Measurements from ENCODE around the gene EVI5L. TPM values are rescaled to one million over a fixed set of nuclear protein-coding genes. Genes with fewer than 3 reads are reported as not detected.
A peak's percentile ranks its signal among the peaks of the same experiment; 100 is the strongest.

Gene EVI5L
- total RNA-seq, 1 experiment from 2014 or later = 5.0 TPM

DNA sequence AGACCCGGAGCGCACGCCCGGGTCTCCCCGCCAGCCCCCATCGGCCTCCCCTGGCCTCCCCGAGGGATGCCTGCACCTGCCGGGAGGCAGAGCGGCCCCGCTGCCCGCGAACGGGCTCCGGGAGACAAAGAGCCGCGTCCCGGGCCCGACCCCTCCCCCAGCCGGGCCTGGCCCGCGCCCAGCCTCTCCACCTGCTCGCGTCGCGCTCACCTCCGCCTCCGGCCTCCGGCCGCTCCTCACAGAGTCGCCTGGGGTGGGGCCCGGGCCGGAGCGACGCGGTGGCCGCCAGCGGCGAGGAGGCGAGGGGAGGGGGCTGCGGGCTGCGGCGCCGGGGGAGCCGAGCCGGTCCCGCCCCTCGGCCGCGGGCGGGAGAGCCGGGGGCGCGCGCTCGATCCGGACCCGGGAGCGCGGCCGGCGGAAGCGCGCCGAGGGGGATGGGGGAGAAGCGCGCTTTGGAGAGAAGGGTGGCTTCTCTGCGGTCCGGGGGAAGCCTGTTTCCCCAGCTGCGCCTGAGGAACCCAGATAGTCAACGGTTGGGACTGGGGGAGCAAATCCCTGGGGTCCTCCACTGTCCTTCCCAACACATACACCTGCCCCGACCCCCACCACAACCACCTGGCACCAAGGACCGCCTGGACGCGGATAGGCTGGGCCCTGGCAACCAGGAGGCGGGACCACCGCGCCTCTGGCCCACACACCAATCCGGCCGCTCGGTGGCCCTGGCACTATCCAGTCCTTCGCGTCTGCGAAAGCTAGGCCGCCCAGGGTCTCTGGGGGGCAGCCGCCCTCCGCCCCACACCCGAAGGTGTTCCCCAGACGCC is 44.3 kb downstream of the EVI5L start, which contains the start of gene PRR36:
Gene PRR36 (minus strand): TSS at position 315 of the 821 bp plus-strand sequence. CDS start 701 bp downstream, outside the sequence.
- no peaks in the 10 kb centered on the region for H3K36me3 ChIP-seq (replicated peaks; ENCODE audit: control insufficient read depth, insufficient read depth, low read length)
- DNase-seq = peak; percentile 88
- H3K27me3 ChIP-seq (ENCODE audit: control insufficient read depth, insufficient read depth, low read length) = peaks cover 26% of the 10 kb centered on the region
- peak within 1 kb of the TSS; percentile 65 for H3K4me3 ChIP-seq (ENCODE audit: insufficient read depth, low read depth, low read length)

DNA sequence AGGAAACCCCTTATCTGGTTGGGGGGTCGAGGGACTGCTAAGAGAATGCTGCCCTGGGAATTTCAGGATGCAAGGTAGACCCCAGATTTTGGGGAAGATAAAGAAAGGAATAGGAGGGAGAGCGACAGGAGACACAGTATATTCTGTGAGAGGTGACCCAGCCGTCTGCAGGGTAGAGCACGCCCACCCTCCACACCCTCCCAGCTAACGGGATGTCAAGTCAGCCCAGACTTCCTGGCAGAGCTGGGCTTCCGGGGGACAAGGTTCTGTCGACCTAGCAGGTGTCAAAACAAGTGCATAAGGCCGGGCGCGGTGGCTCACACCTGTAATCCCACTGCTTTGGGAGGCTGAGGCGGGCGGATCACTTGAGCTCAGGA is 44.9 kb downstream of the EVI5L start:
- DNase-seq = no peak
- Histone ChIP-seq H3K4me3 (ENCODE audit: insufficient read depth, low read depth, low read length) (peak overlapping the region; percentile 65), H3K27me3 (ENCODE audit: control insufficient read depth, insufficient read depth, low read length) (peaks cover 27% of the 10 kb centered on the region), H3K36me3 (replicated peaks; ENCODE audit: control insufficient read depth, insufficient read depth, low read length) (no peaks in the 10 kb centered on the region)

DNA sequence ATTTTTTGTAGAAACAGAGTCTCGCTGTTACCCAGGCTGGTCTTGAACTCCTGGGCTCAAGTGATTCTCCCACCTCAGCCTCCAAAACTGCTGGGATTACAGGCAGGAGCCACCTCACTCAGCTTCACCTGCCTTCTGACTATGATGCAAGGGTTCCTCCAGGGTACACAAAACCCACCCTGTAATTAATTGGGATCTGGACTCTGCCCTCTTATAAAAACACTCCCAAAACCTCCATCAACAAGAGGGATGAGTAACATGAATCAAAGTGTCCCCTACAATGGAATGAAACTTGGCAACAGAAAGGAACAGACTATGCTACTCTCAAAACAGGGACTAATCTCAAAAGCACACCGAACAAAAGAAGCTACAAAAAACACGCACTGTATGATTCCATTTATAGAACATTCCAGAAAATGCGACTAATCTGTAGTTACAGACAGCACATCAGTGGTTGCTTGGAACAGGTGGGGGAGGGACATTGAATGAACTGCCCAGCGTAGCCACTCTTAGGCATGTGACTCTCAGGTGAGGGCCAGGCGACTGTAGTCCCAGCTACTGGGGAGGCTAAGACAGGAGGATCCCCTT is 47.3 kb downstream of the EVI5L start:
- Histone ChIP-seq H3K4me3 (ENCODE audit: insufficient read depth, low read depth, low read length) (no peak overlapping the region), H3K36me3 (replicated peaks; ENCODE audit: control insufficient read depth, insufficient read depth, low read length) (no peaks in the 10 kb centered on the region), H3K27me3 (ENCODE audit: control insufficient read depth, insufficient read depth, low read length) (peaks cover 27% of the 10 kb centered on the region)
- no peak for DNase-seq

DNA sequence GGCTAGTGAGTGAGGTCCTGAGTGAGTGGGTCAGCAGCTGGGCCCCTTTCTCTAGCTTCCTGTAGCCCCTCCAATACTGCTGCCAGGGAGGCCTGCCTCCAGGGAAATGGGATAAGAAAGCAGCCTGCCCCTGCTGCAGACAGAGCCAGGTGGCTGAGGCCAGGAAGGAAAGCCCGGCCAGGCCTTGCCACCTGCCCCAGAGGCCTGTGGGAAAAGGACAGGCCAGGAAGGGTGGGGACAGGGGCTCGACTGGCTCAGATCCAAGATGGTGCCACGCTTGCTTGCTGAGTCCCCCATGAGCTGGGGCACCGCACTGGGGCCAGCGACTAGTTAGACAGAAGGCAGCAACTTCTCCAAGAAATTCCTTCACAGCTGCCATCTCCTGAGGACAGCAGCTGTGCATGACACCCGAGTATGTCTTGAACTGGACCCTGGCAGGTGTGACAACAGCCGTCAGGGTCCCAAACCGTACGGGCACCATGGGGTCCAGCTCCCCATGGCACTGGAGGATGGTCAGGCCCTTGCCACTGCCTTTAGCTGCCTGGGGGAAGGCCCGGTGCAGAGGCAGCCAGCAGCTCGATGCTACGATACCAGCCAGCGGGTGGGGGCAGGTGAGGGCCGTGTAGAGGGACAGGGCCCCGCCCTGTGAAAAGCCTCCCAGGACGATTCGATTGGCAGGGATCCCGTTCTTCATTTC is 49.2 kb downstream of the EVI5L start:
- H3K36me3 ChIP-seq (replicated peaks; ENCODE audit: control insufficient read depth, insufficient read depth, low read length) = no peaks in the 10 kb centered on the region
- DNase-seq = no peak
- peaks cover 9% of the 10 kb centered on the region; the same call in 1 of the 2 replicates for H3K27me3 ChIP-seq (ENCODE audit: control insufficient read depth, insufficient read depth, low read length)
- H3K4me3 ChIP-seq (ENCODE audit: insufficient read depth, low read depth, low read length) = no peak overlapping the region

DNA sequence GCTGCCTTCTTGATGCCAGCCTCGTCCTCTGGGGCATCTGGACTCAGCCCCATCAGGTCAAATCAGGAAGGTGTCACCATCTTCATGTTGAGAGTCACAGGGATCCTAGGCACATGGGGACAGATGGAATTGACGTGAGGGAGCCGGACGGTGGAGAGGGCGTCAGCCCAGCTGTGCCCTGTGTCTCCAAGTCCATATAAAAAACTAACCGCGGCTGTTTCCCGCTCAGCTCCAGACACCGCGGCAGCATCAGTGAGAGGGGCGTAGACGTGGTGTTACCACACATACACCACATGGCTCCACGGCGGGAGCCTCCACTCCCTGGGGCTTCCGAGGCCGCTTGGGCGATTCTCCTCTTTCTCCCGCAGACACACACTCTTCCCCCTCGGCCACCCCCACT is 49.8 kb downstream of the EVI5L start:
- H3K36me3 ChIP-seq (replicated peaks; ENCODE audit: control insufficient read depth, insufficient read depth, low read length) = no peaks in the 10 kb centered on the region
- H3K4me3 ChIP-seq (ENCODE audit: insufficient read depth, low read depth, low read length) = no peak overlapping the region
- DNase-seq = no peak
- H3K27me3 ChIP-seq (ENCODE audit: control insufficient read depth, insufficient read depth, low read length) = peaks cover 7% of the 10 kb centered on the region; the same call in 1 of the 2 replicates

DNA sequence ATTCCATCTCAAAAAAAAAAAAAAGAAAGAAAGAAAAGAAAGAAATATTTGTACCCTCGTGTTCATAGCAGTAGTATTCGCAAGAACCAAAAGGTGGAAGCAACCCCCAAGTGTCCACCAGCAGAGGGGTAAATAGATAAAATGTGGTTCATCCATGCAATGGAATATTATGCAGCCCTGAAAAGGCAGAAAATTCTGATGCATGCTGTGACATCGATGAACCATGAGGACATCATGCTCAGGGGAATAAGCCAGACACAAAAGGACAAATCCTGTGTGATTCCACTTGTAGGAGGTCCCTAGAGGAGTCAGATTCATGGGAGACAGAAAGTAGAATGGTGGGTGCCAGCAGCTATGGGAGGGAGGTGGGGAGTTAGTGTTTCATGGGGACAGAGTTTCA is 51.9 kb downstream of the EVI5L start:
- H3K36me3 ChIP-seq (replicated peaks; ENCODE audit: control insufficient read depth, insufficient read depth, low read length) = no peaks in the 10 kb centered on the region
- peaks cover 3% of the 10 kb centered on the region; the same call in 1 of the 2 replicates for H3K27me3 ChIP-seq (ENCODE audit: control insufficient read depth, insufficient read depth, low read length)
- no peak for DNase-seq
- no peak overlapping the region for H3K4me3 ChIP-seq (ENCODE audit: insufficient read depth, low read depth, low read length)

DNA sequence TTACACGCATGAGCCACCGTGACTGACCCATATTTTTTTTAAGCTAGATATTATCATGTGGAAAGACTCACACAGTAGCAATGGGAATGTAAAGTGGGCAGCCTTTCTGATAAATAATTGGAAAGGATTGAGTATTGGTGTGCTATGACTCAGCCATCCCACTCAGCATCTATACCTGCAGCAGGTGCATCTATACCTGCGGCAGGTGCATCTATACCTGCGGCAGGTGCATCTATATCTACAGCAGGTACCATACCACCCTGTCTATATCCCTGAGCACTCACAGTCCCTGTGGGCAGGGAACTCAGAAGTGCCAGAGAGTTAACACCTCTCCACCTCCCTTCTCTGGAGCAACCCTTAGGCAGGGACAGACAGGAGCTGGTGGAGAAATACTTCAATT is 53.1 kb downstream of the EVI5L start:
- Histone ChIP-seq H3K4me3 (ENCODE audit: insufficient read depth, low read depth, low read length) (no peak overlapping the region), H3K36me3 (replicated peaks; ENCODE audit: control insufficient read depth, insufficient read depth, low read length) (no peaks in the 10 kb centered on the region), H3K27me3 (ENCODE audit: control insufficient read depth, insufficient read depth, low read length) (peaks cover 3% of the 10 kb centered on the region; the same call in 1 of the 2 replicates)
- DNase-seq = no peak

DNA sequence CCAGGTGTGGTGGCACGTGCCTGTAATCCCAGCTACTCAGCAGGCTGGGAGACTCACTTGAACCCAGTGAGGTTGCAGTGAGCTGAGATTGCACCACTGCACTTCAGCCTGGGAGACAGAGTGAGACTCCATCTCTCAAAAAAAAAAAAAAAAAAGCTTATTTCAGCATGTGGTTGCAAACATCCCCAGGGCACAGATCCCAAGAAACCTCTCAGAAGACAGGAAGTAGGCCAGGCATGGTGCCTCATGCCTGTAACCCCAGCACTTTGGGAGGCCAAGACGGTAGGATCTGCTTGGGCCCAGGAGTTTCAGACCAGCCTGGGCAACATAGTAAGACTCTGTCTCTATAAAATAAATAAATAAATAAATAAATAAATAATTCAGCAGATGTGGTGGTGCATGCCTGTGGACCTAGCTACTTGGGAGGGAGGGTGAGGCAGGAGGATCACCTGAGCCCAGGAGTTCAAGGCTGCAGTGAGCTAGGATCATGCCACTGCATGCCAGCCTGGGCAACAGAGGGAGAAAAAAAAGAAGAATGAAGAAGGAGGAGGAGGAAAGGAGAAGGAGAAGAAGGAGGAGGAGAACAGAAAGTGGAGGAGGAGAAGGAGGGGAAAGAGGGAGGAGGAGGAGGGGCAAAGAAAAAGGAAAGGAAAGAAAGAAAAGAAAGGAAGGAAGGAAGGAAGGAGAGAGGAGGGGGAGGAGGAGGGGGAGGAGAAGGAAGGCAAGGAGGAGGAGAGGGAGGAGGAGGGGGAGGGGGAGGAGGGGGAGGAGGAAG is 54.0 kb downstream of the EVI5L start:
- Histone ChIP-seq H3K27me3 (ENCODE audit: control insufficient read depth, insufficient read depth, low read length) (peaks cover 8% of the 10 kb centered on the region; the same call in 1 of the 2 replicates), H3K36me3 (replicated peaks; ENCODE audit: control insufficient read depth, insufficient read depth, low read length) (no peaks in the 10 kb centered on the region), H3K4me3 (ENCODE audit: insufficient read depth, low read depth, low read length) (no peak overlapping the region)
- DNase-seq = no peak

DNA sequence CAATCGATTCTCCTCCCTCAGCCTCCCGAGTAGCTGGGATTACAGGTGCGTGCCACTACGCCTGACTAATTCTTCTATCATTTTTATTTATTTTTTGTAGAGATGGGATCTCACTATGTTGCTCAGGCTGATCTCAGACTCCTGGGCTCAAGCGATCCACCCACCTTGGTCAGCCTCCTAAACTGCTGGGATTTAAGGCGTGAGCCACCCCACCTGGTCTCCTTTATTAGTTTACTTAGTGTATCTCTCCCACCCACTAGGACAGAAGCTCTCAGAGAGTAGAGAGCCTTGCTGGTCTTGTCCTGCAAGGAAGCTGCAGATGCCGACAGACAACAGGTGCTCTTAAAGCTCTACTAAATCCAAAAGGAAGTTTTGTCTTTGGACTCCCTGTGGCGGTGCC is 55.8 kb downstream of the EVI5L start:
- peaks cover 6% of the 10 kb centered on the region; the same call in 1 of the 2 replicates for H3K27me3 ChIP-seq (ENCODE audit: control insufficient read depth, insufficient read depth, low read length)
- H3K4me3 ChIP-seq (ENCODE audit: insufficient read depth, low read depth, low read length) = no peak overlapping the region
- H3K36me3 ChIP-seq (replicated peaks; ENCODE audit: control insufficient read depth, insufficient read depth, low read length) = no peaks in the 10 kb centered on the region
- DNase-seq = no peak

DNA sequence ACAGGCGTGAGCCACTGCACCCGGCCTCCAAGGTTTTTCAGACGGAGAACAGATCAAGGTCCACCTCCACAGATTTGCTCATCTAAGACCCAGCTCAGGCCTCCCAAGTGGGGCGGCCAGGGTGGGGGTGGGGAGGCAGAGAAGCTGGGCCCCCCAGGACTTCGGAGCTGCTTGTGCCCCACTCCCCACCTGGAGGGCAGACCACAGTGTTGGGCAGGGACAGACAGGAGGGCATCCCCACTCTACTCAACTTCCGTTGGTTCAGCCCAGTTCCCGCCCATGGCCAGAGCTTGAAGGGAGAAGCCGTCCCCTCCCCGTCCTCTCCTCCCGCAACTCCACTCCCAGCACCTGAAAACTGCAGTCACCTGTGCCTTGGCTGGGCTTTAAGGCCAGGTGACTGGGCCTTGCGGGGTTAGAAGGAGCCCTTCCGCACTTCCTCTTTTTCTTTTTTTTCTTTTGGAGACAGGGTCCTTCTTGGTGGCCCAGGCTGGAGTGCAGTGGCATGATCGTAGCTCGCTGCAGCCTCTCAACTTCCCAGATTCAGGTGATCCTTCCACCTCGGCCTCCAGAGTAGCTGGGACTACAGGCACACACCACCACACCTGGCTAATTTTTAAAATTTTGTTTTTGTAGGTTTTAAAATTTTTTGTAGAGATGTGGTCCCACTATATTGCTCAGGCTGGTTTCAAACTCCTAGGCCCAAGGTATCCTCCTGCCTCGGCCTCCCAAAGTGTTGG is 57.6 kb downstream of the EVI5L start:
- Histone ChIP-seq H3K27me3 (ENCODE audit: control insufficient read depth, insufficient read depth, low read length) (peaks cover 6% of the 10 kb centered on the region; the same call in 1 of the 2 replicates), H3K36me3 (replicated peaks; ENCODE audit: control insufficient read depth, insufficient read depth, low read length) (no peaks in the 10 kb centered on the region), H3K4me3 (ENCODE audit: insufficient read depth, low read depth, low read length) (no peak overlapping the region)
- peak; percentile 53 for DNase-seq

DNA sequence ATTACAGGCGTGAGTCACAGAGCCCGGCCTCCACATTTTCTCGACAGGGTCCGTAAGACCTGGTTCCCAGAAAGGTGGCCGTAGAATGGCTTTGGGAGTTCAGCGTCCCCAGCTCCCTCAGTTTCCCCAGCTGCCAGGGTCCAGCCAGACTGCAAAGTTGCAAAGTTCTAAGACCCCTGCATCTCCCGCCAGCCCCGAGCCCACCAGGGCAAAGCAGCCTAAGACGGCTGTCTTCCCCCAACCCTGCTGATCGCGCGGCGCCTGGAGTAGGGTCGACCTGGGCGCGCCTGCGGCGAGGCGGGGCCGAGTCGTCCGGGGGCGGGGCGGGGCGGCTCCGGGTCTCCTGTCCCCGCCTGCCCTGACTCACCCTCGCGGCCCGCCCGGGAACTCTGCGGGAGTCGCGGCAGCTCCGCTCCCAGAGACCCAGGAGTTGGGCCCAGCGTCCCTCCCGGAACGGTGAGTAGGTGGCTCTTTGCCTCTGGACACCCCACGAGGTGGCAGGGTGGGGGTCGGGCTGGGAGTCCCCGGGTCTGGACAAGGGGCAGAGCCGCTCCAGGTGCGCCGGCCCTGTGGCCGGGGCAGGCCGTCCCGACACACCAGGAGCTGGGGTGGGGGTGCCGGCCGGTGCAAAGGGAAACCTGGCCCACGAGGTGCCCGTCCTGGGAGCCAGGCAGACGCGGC is 58.3 kb downstream of the EVI5L start, which contains the start of gene LRRC8E:
Gene LRRC8E (plus strand): TSS at position 366 of the 681 bp plus-strand sequence. CDS start 7,094 bp downstream, outside the sequence.
- DNase-seq = peak; percentile 96
- Histone ChIP-seq H3K27me3 (ENCODE audit: control insufficient read depth, insufficient read depth, low read length) (peaks cover 6% of the 10 kb centered on the region; the same call in 1 of the 2 replicates), H3K36me3 (replicated peaks; ENCODE audit: control insufficient read depth, insufficient read depth, low read length) (no peaks in the 10 kb centered on the region), H3K4me3 (ENCODE audit: insufficient read depth, low read depth, low read length) (peak within 1 kb of the TSS; percentile 60)

DNA sequence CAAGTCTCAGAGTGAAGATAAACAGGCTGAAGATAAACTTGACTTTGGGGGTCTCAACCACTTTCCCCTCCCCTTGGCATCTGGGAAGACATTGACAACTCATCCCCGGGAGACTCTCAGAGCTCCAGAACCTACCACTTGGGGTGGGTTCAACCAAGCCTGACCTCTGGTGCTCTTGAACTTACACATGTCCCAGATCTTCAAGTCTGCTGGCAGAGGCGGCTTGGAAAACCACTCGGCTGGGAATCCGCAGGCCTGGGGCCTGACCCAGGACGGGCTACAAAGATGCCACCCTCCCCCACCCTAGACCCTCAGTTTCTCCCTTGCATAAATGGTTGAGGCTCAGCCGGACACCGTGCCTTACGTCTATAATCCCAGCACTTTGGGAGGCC is 58.8 kb downstream of the EVI5L start:
- Histone ChIP-seq H3K27me3 (ENCODE audit: control insufficient read depth, insufficient read depth, low read length) (peaks cover 6% of the 10 kb centered on the region; the same call in 1 of the 2 replicates), H3K4me3 (ENCODE audit: insufficient read depth, low read depth, low read length) (peak overlapping the region; percentile 60)
- DNase-seq = no peak

More for the DNA sequence above, 58.8 kb downstream of the EVI5L start:
- H3K36me3 ChIP-seq (replicated peaks; ENCODE audit: control insufficient read depth, insufficient read depth, low read length) = no peaks in the 10 kb centered on the region
